AG20443 (cell line): ENCODE results near the gene CADM4.
"Not testable (repeated sequence)": the region's sequence is repeated elsewhere in the genome, so short reads cannot be mapped to it uniquely, and the experiment has no call there.

Experiments
- DNase-seq: peaks from one replicate; pipeline ENCODE4 v3.0.0; 2012; ENCODE audit warnings: low spot score, mixed read lengths

Gene CADM4

DNA sequence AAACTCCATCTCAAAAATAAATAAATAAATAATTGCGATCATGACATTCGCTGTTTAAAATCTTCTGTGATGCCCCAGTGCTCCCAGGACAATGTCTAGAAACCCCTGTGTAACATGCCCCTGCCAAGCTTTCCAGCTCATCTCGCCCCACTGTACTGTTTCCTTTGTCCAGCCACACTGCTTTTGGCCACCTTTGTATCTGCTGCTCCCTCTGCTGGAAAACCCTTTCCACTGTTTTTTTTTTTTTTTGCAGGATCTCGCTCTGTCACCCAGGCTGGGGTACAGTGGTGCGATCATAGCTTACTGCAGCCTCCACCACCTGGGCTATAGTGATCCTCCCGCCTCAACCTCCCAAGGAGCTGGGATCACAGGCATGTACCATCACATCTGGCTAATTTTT lies 22.8 kb upstream of the CADM4 start:
- DNase-seq, result peak; percentile 25

DNA sequence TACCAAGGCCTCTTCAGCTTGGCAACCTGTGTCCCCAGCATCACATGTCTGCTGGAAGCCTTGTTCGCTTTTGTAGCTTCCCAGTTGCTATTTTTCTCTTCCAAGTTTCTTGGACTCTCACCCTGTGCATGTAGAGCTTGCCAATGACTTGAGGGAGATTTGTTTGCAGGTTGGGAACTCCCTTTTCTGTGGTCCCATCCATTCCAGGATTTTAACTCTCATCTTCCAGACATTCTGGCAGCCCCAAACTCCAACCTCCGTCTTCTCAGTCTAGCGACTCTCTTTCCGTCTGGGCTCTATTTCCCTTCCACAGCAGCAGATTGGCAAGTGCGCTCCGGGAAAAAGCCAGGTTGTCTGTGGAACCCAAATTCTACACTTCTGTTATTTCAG lies 21.3 kb upstream of the CADM4 start:
- DNase-seq, result no peak

DNA sequence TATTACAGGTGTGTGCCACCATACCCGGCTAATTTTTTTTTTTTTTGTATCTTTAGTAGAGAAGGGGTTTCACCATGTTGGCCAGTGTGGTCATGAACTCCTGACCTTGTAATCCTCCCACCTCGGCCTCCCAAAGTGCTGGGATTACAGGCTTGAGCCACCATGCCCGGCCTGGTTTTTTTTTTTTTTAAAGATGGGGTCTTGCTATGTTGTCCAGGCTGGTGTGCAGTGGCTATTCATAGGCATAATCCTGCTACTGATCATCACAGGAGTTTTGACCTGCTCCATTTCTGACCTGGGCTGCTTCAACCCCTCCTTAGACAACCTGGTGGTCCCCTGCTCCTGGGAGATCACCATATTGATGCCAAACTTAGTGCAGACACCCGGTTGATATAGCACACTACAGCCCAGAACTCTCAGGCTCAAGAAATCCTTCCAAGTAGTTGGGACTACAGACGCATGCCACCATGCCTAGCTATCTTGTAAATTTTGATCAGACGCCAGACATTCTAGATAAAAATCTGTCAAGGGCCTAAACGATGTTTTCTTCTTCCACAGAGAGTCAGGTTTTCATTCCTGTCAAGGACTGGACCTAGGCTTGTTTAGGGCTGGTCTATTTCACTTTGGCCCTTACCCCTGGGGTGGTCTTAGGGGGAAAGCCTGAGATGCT lies 20.8 kb upstream of the CADM4 start:
- DNase-seq, result no peak

DNA sequence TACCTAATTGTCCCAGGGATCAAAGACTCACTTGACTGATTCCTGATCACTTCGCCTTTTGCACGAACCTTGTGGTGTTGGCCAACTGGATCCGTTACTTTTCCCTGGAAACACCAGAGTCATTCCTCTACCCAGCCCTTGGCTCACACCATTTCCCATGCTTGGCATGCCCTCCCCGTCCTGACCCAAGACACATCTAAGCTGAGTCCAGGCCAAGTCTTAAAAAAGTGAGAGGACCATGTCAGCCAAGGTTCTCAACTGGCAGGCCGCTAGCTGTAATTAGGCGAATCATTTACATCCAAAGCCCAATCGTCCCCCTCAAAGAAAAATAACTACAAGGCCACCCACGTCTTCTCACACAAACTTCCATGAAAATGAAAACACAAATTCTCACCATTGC lies 18.8 kb upstream of the CADM4 start:
- DNase-seq, result no peak

DNA sequence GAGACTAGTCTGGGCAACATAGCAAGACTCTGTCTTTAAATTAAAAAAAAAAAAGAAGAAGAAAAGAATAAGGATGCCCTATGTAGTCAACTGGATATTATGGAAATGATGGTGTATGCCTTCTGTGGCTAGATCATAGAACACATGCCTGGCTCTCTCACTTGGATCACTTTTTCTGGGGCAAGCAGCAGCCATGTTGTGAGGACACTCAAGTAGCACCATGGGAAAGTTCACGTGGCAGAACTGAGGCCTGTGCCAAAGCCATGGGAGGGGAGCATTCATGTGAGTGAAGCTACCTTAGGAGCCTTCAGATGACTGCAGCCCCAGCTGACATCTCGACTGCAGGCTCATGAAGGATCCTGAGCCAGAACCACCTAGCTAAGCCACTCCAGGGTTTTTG lies 18.4 kb upstream of the CADM4 start:
- DNase-seq, result no peak

DNA sequence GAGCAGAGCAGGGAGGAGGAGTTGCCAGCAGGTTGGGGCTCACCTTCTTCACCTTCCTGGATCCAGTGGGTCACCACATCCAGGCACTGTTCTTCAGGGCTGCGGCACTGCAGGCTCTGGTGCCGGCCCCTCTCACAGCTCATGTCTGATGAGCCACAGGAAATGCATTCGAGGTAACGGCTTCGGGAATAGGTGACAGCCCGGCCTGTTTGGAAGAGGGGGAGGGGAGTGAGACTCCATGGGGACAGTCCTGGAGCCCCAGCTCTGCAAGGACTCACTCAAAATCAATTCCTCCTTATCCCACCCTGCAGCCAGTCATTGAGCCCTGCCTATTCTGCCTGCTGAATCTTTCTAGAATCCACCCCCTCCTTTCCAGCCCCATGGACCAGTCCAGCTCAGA lies 16.8 kb upstream of the CADM4 start:
- DNase-seq, result no peak

DNA sequence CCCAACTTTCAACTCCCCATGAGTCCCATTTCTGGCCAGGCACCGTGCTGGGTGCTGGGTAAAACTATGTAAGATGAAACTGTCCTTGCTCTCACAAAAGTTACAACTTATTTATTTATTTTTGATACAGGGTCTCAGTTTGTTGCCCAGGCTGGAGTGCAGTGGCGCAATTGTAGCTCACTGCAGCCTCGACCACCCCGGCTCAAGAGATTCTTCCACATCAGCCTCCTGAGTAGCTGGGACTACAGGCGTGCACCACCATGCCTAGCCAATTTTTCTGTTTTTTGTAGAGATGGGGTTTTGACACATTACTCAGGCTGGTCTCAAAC lies 12.9 kb upstream of the CADM4 start:
- DNase-seq, result no peak

DNA sequence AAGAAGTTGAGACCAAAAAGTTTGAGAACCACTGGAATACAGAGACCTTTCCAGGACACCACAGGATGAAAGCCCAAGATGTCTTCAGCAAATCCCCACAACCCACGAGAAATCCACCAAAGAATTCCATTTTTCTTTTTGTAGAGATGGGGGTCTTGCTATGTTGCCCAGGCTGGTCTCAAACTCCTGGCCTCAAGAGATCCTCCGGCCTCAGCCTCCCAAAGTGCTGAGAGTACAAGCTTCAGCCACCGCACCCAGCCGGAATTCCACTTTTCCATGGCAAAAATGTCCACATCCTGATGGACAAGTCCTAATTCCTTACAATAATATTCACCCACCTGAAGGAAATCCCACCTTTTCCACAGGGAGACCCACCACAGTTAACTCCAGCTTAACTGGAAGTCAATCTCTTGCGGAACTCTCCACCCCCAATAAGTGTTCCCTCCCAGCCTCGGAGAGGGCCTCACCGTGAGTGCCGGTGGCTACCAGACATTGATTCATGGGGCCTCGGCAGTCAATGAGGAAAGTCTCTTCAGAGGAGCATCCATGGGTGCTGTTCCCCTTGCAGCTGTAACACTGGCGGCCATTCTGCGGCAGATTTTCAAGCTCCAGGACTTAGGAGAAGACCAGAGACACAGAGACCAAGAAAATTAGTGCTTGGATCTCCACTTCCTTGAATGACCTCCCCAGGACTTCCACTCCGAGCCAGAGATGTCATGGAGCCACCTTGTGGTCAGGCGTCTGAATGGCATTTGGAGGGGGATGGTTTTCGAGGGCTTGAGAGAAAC lies 12.3 kb upstream of the CADM4 start:
- DNase-seq, result peak; percentile 72

DNA sequence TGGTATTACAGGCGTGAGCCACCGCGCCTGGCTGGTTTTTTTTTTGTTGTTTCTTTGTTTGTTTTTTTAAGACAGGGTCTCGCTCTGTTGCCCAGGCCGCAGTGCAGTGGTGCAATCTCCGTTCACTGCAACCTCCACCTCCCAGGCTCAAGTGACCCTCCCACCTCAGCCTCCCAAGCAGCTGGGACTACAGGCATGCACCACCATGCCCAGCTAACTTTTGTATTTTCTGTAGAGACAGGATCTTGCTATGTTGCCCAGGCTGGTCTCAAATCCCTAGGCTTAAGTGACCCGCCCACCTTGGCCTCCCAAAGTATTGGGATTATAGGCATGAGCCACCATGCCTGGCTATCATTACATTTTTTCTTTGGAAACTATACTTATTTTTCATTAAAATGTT lies 10.6 kb upstream of the CADM4 start:
- DNase-seq, result not testable (repeated sequence)

DNA sequence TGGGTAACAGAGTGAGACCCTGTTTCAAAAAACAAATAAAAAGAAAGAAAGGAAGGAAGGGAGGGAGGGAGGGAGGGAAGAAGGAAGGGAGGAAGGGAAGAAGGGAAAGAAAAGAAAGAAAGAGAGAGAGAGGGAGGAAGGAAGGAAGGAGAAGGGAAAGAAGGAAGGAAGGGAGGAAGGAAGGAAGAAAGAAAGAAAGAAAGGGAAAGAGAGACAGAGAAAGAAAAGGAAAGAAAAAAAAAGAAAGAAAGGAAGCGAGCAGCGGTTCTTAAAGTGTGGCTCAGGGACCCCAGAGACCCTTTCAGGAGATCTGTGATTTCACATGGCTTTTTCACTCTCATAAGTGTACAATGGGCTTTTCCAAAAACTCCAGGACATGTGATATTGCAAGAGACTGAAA lies 9.9 kb upstream of the CADM4 start:
- DNase-seq, result no peak

DNA sequence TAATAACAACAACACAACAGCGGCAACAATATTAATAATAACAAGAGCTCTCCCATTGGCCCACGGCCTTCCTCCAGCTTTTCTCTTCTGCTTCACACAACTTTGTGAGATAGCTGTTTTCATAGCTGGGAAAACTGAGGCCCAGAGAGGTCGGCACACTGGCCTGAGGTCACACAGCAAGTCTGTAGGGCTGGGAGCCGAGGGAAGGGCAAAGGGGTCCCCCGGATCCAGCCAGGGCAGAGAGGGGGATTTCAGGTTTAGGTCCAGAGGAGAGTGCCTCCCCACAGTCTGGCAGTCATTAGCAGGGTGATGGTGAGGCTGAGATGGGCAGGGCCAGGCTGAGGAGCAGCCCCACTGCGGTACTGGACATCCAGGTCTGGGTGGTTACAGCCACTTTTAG lies 9.0 kb upstream of the CADM4 start:
- no peak for DNase-seq

DNA sequence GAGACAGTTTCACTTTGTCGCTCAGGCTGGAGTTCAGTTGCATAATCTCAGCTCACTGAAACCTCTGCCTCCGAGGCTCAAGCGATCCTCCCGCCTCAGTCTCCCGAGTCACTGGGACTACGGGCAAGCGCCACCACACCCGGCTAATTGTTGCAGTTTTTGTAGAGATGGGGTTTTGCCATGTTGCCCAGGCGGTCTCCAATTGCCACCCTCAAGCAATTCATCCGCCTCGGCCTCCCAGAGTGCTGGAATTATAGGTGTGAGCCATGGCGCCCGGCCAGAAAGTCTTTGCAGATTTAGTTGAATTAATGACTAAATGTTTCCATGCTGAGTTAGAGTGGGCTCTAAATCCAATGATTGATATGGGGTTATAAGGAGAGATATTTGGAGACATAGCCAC lies 4.5 kb upstream of the CADM4 start:
- no peak for DNase-seq

DNA sequence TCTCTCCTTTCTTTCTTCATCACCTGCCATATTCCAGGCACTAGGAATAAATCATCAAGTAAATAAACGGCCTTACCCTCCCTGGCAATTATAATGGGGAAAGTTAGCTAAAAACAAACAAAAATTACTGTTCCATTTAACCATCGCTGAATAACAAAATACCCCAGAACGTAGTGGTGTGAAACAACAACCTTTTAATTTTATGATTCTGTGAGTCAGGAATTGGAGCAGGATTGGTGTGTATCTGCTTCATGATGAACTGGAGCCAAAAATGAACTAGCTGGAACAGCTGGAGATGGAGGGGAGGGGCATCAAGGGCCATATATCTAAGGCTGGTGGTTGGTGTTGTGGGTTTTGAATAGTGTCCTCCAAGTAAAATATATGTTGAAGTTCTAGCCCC lies 3.7 kb upstream of the CADM4 start:
- no peak for DNase-seq

DNA sequence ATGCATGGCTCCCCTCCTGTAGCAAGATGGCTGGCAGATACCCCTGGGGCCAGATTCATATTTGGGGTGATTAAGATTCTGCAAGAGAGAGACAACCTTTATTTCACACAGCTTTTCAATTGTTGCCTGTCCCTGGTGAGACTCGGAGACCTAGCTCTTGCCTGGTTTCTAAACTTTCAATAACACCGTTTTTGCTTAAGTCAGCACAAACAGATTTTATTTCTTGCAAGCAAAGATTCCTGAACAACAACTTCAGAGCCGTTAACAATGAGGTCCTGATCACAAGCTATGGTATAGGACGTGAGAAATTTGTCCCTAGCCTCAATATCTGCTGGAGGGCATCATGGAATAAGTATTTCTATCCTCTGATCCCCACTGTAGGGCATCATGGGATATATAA lies 2.9 kb upstream of the CADM4 start:
- no peak for DNase-seq

DNA sequence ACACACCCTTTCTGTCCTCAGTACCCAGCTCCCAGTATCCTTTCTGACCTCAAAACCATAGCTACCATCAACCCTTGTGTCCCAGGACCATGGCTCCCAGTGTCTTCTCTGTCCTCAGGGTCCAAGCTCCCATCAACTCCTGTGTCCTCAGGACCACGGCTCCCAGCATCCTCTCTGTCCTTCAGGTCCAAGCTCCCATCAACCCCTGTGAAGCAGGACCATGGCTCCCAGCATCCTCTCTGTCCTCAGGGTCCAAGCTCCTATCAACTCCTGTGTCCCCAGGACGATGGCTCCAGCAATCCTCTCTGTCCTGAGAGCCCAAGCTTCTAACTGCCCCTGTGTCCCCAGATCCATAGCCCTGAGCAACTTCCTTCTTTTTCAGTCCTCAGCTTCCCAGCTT lies 1.7 kb upstream of the CADM4 start:
- DNase-seq, result no peak

DNA sequence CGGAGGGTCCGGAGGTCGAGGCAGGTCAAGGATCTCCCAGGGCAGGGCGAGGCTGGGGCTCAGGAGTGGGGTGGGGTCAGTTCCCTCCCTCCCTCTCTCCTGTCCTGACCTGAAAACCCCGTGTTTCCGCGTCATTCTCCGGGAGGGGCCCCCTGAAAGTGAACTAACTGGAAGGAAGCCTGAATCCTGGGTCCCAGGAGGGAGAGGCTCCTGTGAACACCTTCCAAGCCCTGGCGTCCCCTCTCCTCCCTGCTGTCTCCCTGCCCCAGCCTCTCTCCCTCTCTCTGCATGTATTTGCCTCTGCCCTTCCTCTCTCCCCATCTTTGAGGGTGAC lies 741 bp upstream of the CADM4 start:
- no peak for DNase-seq

DNA sequence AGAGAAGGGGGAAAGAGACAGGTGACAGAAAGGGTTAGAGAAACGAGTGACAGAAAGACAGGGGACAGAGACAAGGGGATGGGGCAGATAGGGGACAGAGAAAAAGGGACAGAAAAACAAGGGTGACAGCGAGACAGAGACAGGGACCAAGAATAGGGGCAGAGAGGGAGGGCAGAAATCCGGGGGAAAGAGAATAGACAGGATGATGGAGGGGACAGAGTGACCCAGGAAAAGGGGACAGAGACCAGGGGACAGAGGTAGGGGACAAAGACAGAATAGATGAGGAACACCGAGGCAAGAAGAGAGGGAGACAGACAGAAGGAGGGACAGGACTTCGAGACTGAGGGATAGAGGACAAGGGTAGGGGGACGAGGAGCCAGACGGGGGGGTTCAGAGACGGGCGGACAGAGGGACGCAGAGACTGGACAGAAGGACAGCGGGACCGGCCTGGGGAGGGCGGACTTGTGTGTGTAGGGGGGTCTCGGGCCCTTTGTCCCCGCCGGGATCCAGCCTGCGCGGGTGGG lies 593 bp downstream of the CADM4 start:
- no peak for DNase-seq

DNA sequence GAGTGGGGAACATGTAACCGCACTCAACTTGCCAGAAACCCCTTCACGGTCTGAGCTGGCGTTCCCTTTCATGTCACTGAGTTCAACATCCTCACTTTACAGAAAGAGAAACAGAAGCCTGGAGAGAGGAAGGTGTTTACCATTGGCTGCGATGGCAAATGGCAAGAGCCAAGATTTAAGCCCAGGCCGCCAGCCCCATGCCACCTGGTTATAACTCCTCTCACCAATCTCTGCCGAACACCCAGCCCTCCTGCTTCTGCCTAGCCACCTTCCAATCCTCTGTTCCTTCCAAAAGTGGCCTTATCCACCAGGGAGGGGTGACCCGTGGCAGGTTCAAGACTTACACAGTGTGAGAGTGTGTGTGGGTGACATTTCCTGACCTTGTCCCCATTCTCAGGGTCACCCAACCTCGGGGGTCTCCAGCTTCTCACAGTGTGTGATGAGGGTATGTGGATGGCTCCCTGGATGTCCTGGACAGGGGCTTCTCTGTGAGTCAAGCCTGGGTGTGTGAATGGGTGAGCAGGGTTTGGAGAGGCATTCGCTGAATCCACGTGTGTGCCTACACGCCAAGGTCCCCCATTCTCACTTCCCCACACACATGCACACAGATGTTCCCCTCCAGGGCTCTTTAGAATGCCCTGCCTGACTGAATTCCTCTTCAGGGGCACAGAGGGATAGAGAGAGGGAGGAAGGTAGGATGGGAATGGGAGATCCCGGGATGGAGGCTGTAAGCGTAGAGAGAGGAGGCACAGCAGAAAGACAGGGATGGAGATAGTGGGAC lies 1.2 kb downstream of the CADM4 start:
- DNase-seq, result no peak

DNA sequence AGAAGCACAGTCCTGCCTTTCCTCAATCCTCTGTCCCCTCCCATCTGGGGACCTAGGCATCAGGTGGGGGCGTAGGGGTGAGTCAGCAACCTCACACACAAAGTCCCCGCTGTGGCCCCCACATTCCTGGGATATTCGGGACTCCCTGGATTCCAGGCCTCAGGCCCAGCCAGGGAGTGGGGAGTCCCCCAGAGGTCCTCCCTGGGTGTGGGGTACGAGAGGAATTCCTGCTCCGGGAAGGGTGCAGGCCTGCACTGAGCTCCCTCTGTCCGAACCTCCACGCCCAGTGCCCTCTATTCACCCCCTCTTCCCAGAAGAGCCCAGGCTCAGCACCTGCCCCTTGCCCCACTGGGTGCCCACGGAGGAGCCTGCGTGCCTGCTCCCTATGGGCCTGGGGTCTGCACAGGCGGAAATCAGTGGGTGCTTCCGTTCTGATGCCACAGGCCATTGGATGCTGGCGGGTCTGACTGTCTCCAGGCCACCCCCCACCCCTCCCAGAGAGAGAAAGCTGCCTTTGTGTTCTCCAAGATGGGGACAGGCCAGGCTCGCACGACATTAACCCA lies 3.4 kb downstream of the CADM4 start:
- DNase-seq, result no peak

DNA sequence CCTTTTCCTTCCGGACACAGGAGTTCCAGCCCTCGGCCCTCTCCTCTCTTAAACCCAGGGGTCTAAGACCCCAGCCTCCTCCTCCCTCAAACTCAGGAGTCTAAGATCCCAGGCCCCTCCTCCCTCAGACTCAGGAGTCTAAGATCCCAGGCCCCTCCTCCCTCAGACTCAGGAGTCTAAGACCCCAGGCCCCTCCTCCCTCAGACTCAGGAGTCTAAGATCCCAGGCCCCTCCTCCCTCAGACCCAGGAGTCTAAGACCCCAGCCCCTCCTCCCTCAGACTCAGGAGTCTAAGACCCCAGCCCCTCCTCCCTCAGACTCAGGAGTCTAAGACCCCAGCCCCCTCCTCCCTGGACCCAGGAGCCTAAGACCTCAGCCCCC lies 4.1 kb downstream of the CADM4 start:
- DNase-seq, result not testable (repeated sequence)

DNA sequence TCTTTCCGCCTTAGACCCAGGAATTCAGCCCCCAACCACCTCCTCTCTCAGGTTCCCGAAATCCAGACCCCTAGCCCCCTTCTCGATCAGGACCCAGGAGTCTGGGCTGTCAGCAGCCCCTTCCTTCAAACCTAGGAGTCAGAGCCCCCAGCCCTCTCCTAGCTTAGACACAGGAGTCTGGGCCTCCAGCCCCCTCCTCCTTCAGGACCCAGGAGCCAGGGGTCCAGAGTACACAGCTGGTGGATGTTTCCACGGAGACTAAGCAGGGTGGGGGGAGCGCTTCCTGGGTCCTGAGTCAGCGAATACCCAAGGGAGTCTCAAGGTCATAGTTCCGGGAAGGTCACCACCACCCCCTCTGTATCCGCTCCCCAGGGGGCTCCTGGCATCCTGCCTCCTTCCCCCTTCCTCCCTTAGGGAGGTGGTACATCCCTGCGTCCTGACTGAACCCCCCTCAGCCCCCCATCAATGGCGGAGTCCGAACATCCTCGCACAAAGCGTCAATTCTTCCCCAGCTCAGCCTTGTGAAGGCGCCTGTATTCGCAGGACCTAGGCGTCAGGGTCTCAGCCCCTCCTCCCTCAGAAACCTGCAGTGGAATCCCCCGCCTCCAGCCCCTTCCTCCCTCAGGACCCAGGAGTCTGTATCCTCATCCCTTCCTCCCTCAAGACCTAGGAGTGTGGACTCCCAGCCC lies 4.6 kb downstream of the CADM4 start:
- DNase-seq, result no peak

DNA sequence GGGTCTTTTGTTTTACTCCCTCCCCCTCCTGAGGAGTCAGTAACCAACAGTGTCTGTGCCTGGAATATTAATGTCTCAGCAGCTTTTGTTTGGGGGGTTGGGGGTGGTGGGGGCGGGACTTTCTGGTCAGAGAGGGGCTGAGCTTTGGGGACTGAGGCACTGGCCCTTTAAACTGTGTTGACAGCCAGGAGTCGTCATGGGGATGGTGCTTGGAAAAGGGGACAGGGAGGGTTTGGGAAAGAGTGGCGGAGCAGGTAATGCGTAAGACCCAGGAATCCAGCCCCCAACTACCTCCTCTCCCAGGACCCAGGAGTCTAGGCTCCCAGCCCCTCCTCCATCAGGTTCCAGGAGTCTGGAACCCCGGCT lies 5.2 kb downstream of the CADM4 start:
- no peak for DNase-seq
